ENCODE measurements around the gene AFF3.

AFF3 gene

GRCh38 chr2:100009743-100010142, 132.6 kb downstream of the AFF3 start:
- TF ChIP-seq, protein P1, sequence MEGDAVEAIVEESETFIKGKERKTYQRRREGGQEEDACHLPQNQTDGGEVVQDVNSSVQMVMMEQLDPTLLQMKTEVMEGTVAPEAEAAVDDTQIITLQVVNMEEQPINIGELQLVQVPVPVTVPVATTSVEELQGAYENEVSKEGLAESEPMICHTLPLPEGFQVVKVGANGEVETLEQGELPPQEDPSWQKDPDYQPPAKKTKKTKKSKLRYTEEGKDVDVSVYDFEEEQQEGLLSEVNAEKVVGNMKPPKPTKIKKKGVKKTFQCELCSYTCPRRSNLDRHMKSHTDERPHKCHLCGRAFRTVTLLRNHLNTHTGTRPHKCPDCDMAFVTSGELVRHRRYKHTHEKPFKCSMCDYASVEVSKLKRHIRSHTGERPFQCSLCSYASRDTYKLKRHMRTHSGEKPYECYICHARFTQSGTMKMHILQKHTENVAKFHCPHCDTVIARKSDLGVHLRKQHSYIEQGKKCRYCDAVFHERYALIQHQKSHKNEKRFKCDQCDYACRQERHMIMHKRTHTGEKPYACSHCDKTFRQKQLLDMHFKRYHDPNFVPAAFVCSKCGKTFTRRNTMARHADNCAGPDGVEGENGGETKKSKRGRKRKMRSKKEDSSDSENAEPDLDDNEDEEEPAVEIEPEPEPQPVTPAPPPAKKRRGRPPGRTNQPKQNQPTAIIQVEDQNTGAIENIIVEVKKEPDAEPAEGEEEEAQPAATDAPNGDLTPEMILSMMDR (IDR thresholded peaks at IDR 0.05; ENCODE audit: insufficient read depth, low read depth, low read length, missing control alignments): no peak
- DNase-seq (ENCODE audit: low read depth): no peak
- no peak overlapping the region for H3K4me3 ChIP-seq (ENCODE audit: low read depth, low read length)

- DNase-seq (ENCODE audit: low read depth): no peak
- no peak overlapping the region for H3K4me3 ChIP-seq (ENCODE audit: low read depth, low read length)
- TF ChIP-seq, protein P1 (IDR thresholded peaks at IDR 0.05; ENCODE audit: insufficient read depth, low read depth, low read length, missing control alignments): no peak
Observed at GRCh38 chr2:100008956-100009355, 133.4 kb downstream of the AFF3 start.

DNA sequence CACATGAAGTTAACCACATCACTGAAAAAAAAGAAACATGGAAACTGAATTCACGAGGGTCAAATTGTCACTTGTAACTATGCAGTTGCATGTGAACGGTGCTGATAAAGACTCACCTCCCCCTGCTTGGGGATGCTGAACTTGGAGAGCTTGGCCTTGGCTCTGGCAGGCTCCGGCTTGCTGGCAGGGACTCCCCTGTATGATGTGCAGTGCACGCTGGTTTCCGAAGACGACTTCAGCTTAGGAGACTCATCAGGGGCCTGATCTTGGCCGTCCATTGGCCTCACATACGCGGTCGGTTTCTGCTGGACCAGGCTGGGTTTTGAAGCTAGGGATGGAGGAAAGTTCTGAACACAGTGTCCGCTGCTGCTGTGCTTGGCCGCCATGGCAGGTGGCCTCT, 135.9 kb downstream of the AFF3 start:
- no peak for DNase-seq (ENCODE audit: low read depth)
- TF ChIP-seq, protein P1 (IDR thresholded peaks at IDR 0.05; ENCODE audit: insufficient read depth, low read depth, low read length, missing control alignments): no peak
- H3K4me3 ChIP-seq (ENCODE audit: low read depth, low read length): no peak overlapping the region

- TF ChIP-seq, protein P1 (IDR thresholded peaks at IDR 0.05; ENCODE audit: insufficient read depth, low read depth, low read length, missing control alignments): no peak
- no peak for DNase-seq (ENCODE audit: low read depth)
- H3K4me3 ChIP-seq (ENCODE audit: low read depth, low read length): no peak overlapping the region
Observed at GRCh38 chr2:100004959-100005387, 137.4 kb downstream of the AFF3 start.

GRCh38 chr2:100004348-100004884, 138.0 kb downstream of the AFF3 start:
- no peak overlapping the region for H3K4me3 ChIP-seq (ENCODE audit: low read depth, low read length)
- DNase-seq (ENCODE audit: low read depth): no peak
- TF ChIP-seq, protein P1 (IDR thresholded peaks at IDR 0.05; ENCODE audit: insufficient read depth, low read depth, low read length, missing control alignments): no peak

GRCh38 chr2:100002059-100002458, 140.3 kb downstream of the AFF3 start:
- TF ChIP-seq, protein P1 (IDR thresholded peaks at IDR 0.05; ENCODE audit: insufficient read depth, low read depth, low read length, missing control alignments): no peak
- no peak for DNase-seq (ENCODE audit: low read depth)
- H3K4me3 ChIP-seq (ENCODE audit: low read depth, low read length): no peak overlapping the region

All from GM12865 (cell line).